ENCODE results near the gene PSMD13. TPM values are rescaled to one million over a fixed set of nuclear protein-coding genes. Genes with fewer than 3 reads are reported as not detected.
"Not testable (repeated sequence)": the region's sequence is repeated elsewhere in the genome, so short reads cannot be mapped to it uniquely, and the experiment has no call there.

The PSMD13 gene
- total RNA-seq, 1 donor from 2014 or later, result 268 TPM

- no peak for DNase-seq (ENCODE audit: low read depth, low spot score)
Measured at GRCh38 chr11:241634-242033, 4.9 kb downstream of the PSMD13 start.

- DNase-seq (ENCODE audit: low read depth, low spot score), result no peak
Measured at GRCh38 chr11:244376-244775, 7.6 kb downstream of the PSMD13 start.

GRCh38 chr11:249062-249461 lies 12.3 kb downstream of the PSMD13 start:
- no peak for DNase-seq (ENCODE audit: low read depth, low spot score)

GRCh38 chr11:250274-250673 lies 13.5 kb downstream of the PSMD13 start:
- no peak for DNase-seq (ENCODE audit: low read depth, low spot score)

- DNase-seq (ENCODE audit: low read depth, low spot score), result no peak
Measured at GRCh38 chr11:250740-251299, 14.0 kb downstream of the PSMD13 start.

- no peak for DNase-seq (ENCODE audit: low read depth, low spot score)
Measured at GRCh38 chr11:251550-251949, 14.8 kb downstream of the PSMD13 start.

- no peak for DNase-seq (ENCODE audit: low read depth, low spot score)
Measured at GRCh38 chr11:252666-253065, 15.9 kb downstream of the PSMD13 start.

- no peak for DNase-seq (ENCODE audit: low read depth, low spot score)
Measured at GRCh38 chr11:253160-253885, 16.5 kb downstream of the PSMD13 start.

- no peak for DNase-seq (ENCODE audit: low read depth, low spot score)
Measured at GRCh38 chr11:253886-254270, 17.1 kb downstream of the PSMD13 start.

GRCh38 chr11:255176-255575 lies 18.4 kb downstream of the PSMD13 start:
- no peak for DNase-seq (ENCODE audit: low read depth, low spot score)

- no peak for DNase-seq (ENCODE audit: low read depth, low spot score)
Measured at GRCh38 chr11:255816-256215, 19.0 kb downstream of the PSMD13 start.

- no peak for DNase-seq (ENCODE audit: low read depth, low spot score)
Measured at GRCh38 chr11:256952-257737, 20.4 kb downstream of the PSMD13 start.

GRCh38 chr11:257766-258493 lies 21.2 kb downstream of the PSMD13 start:
- no peak for DNase-seq (ENCODE audit: low read depth, low spot score)

- DNase-seq (ENCODE audit: low read depth, low spot score), result no peak
Measured at GRCh38 chr11:259413-259812, 22.6 kb downstream of the PSMD13 start.

GRCh38 chr11:261624-262023 lies 24.8 kb downstream of the PSMD13 start:
- no peak for DNase-seq (ENCODE audit: low read depth, low spot score)

GRCh38 chr11:266676-267439 lies 30.1 kb downstream of the PSMD13 start:
- no peak for DNase-seq (ENCODE audit: low read depth, low spot score)

GRCh38 chr11:267491-267994 lies 30.8 kb downstream of the PSMD13 start:
- no peak for DNase-seq (ENCODE audit: low read depth, low spot score)

GRCh38 chr11:268716-269145 lies 32.0 kb downstream of the PSMD13 start:
- not testable (repeated sequence) for DNase-seq (ENCODE audit: low read depth, low spot score)

GRCh38 chr11:269146-269890 lies 32.5 kb downstream of the PSMD13 start:
- DNase-seq (ENCODE audit: low read depth, low spot score), result no peak
